Ovary (tissue), 9 donors: ENCODE results near the gene MGAT5. TPM values are rescaled to one million over a fixed set of nuclear protein-coding genes. Genes with fewer than 3 reads are reported as not detected.

ENCODE experiments used
- DNase-seq, 5 donors: peaks; one replicate each; pipeline ENCODE4 v3.0.0-alpha.2; 2019 to 2020
- H3K27ac ChIP-seq, 2 donors: fragments of 200-600 bp; one replicate each; pipeline versions ENCODE4 v1.5.1 to v1.8.0; 2019 to 2022
- H3K27me3 ChIP-seq: fragments of 200-600 bp; one replicate; pipeline ENCODE4 v1.8.0; 2022
- H3K36me3 ChIP-seq: fragments of 200-600 bp; sonication (generic); one replicate; pipeline ENCODE4 v1.5.1; 2019
- H3K4me1 ChIP-seq: one replicate; pipeline ENCODE4 v1.8.1; 2013; ENCODE audit warnings: mild to moderate bottlenecking, moderate library complexity; ENCODE audit not compliant: insufficient read depth
- H3K4me3 ChIP-seq: fragments of 200-600 bp; sonication (generic); one replicate; pipeline ENCODE4 v1.5.1; 2017
- H3K9me3 ChIP-seq, 2 donors: fragments of 200-600 bp in 1 of 2; sonication (generic) in 1 of 2; one replicate each; pipeline versions ENCODE4 v1.5.1 to v1.8.1; 2013 to 2019; ENCODE audit warnings: mild to moderate bottlenecking in 1 of 2, moderate library complexity in 1 of 2
- EP300 ChIP-seq: sonication (generic); formaldehyde crosslinking; IDR thresholded peaks from one replicate; pipeline ENCODE4 v1.6.1; 2017; ENCODE audit warnings: antibody characterized with exemption
- POLR2A ChIP-seq: fragments of 450-650 bp; IDR thresholded peaks from one replicate; pipeline ENCODE4 v1.6.1; 2017; ENCODE audit warnings: antibody characterized with exemption, mild to moderate bottlenecking, moderate library complexity
- WGBS, 3 donors: extraction: QIAGEN DNeasy Blood & Tissue Kit in 1 of 3; methylation state at CpG; one replicate each; pipeline versions ENCODE4 v1.1.5 to v1.1.7; 2013 to 2017; 5-methylcytosine and 5-hydroxymethylcytosine counted together
- intact Hi-C, 4 donors: fragments of 100-400 bp; cut with DNase I; formaldehyde crosslinking; loops; one replicate each; pipeline versions ENCODE4 v1.11.0 to v1.15.1; 2022 to 2023
- polyA plus RNA-seq, 2 donors: library from polyadenylated mRNA; stranded (reverse); fragments of 200-250 nt in 1 of 2; fragments of 350-450 nt in 1 of 2; fragmentation: Illumina TruSeq in 1 of 2; extraction: RNeasy Lipid Tissue Mini Kit (QIAGEN cat#74804) in 1 of 2; gene quantifications; one replicate each; pipeline ENCODE4 v1.2.3, GENCODE V29; 2013 to 2014
- total RNA-seq, 7 donors: library from RNA; depleted of rRNA in 2 of 7; stranded (reverse); fragments of >200 nt in 2 of 7; fragmentation: NEBNext Ultra II Directional in 3 of 7; extraction: Animal tissue kit (Norgen Biotek cat#: 25700) in 3 of 7; gene quantifications; one replicate each; pipeline versions ENCODE4 v1.1.0 to v1.2.4, GENCODE V29; 2016 to 2023
- TF ChIP-seq, protein P1 (sequence below), 3 donors: fragments of 450-650 bp in 2 of 3; fragments of 200-600 bp in 1 of 3; IDR thresholded peaks; one replicate each; pipeline versions ENCODE4 v1.5.1 to v1.8.0; 2016 to 2022; ENCODE audit warnings: antibody characterized with exemption in 3 of 3, mild to moderate bottlenecking in 1 of 3
- donor health status: DM: no; HTN: no; CAD: no; lungs with moderate emphysema.
- donor health status: DM: no; HTN: no; CAD: no.
- donor health status: Bipolar disorder and iron deficiency.
- donor health status: DM: yes; HTN: yes; CAD: no.
- donor health status: DM: no; HTN: no; CAD: no.
- donor health status: DM: yes; HTN: yes; CAD: no.

Gene MGAT5
- total and polyA plus RNA-seq, 9 donors: 11.3 to 61.2 (median 32.4) TPM

DNA sequence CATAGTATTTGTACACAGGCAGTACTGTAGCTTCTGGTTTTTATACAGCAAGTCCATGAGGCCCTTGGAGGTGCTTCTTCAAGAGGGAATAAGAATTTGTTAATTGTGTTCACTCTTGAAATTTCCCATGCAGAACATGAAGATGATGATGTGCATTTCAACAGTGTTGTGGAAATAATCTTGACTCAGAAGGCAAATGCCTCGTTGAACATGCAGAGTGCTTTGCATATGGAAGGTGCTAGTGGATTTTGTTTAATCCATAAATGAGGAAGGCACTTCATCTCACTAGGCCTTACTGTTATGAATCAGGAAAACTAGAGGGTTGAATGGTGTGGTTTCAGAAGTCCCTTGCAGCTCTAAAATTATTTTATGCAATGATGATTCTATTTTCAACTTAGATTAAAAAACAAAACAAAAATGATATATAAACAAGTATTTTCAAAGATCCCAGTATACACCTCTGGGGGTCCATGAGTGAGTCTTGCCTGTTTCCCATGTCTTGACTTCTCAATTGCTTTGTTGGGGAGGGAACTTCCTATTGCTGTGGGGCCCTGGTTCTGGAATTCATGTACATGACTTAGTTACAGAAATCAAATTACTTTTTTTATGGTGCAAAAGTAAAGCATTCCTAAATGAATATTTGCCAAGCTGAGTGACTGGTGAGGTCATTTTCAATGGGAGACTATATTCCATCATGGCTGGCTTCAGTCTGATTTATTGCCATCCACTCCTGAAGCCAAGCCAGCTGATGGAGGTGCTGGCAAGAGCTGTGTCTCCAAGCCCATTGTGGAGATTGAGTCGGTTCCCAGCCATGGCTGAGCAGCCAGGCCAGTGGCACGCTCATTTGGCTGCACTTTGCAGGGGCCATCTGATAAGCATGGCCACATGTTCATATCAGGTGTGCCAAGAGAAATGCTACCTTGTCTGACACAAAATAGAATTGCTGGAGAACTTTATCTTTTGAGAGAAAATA is 56.5 kb downstream of the MGAT5 start:
- no peak for DNase-seq
- H3K27ac ChIP-seq: no peak overlapping the region
- intact Hi-C loops: no loop called here
- H3K4me1 ChIP-seq: peaks cover 6% of the 10 kb centered on the region
- H3K4me3 ChIP-seq: no peak overlapping the region
- H3K36me3 ChIP-seq: no peaks in the 10 kb centered on the region
- H3K27me3 ChIP-seq: no peaks in the 10 kb centered on the region
- 83 to 87% (median 85%) methylated on average over 3 of the region's 3 CpGs for whole genome bisulfite sequencing, 3 donors
- H3K9me3 ChIP-seq: no peaks in the 10 kb centered on the region
- TF ChIP-seq EP300 (no peak), POLR2A (no peak)
- TF ChIP-seq, protein P1, sequence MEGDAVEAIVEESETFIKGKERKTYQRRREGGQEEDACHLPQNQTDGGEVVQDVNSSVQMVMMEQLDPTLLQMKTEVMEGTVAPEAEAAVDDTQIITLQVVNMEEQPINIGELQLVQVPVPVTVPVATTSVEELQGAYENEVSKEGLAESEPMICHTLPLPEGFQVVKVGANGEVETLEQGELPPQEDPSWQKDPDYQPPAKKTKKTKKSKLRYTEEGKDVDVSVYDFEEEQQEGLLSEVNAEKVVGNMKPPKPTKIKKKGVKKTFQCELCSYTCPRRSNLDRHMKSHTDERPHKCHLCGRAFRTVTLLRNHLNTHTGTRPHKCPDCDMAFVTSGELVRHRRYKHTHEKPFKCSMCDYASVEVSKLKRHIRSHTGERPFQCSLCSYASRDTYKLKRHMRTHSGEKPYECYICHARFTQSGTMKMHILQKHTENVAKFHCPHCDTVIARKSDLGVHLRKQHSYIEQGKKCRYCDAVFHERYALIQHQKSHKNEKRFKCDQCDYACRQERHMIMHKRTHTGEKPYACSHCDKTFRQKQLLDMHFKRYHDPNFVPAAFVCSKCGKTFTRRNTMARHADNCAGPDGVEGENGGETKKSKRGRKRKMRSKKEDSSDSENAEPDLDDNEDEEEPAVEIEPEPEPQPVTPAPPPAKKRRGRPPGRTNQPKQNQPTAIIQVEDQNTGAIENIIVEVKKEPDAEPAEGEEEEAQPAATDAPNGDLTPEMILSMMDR (IDR thresholded peaks at IDR 0.05): no peak

DNA sequence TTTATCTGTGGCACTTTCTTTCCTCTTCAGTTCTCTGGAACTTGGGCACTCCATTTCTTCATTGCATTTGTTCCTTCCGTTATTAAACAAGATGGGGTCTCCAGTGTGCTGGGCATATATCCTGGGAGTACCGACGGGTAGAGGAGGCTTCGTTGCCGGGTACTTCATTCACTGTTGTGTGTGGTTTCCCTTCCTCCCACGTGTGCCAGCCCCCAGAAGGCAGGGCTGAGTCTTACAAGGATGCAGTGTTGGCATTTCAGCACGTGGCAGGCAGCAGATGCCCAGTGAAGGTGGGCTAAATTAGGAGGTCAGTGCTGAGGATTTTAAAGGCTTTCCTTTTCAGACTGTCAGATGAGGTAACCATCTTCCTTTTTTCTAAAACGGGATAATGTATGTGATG is 58.6 kb downstream of the MGAT5 start:
- Histone ChIP-seq H3K27ac (no peak overlapping the region), H3K27me3 (no peaks in the 10 kb centered on the region), H3K4me1 (peaks cover 6% of the 10 kb centered on the region), H3K9me3 (no peaks in the 10 kb centered on the region), H3K4me3 (no peak overlapping the region), H3K36me3 (no peaks in the 10 kb centered on the region)
- no peak for DNase-seq
- 75 to 79% (median 76%) methylated on average over 8 of the region's 8 CpGs for WGBS, 3 donors
- TF ChIP-seq POLR2A: no peak
- TF ChIP-seq EP300: no peak
- TF ChIP-seq, protein P1 (IDR thresholded peaks at IDR 0.05): no peak
- intact Hi-C loops: no loop called here

- Histone ChIP-seq H3K36me3 (no peaks in the 10 kb centered on the region), H3K4me3 (no peak overlapping the region), H3K27me3 (no peaks in the 10 kb centered on the region), H3K9me3 (no peaks in the 10 kb centered on the region), H3K4me1 (peaks cover 6% of the 10 kb centered on the region), H3K27ac (no peak overlapping the region)
- intact Hi-C loops: no loop called here
- WGBS, 3 donors: 58 to 60% (median 59%) methylated on average over 4 of the region's 4 CpGs
- no peak for DNase-seq
- TF ChIP-seq, protein P1 (IDR thresholded peaks at IDR 0.05): no peak
- TF ChIP-seq EP300 (no peak), POLR2A (no peak)
These were observed 60.3 kb downstream of the MGAT5 start for GRCh38 chr2:134314202-134314601.

- H3K27me3 ChIP-seq: no peaks in the 10 kb centered on the region
- no peak overlapping the region for H3K4me3 ChIP-seq
- H3K4me1 ChIP-seq: peaks cover 6% of the 10 kb centered on the region
- no peak for DNase-seq
- H3K36me3 ChIP-seq: no peaks in the 10 kb centered on the region
- intact Hi-C loops: no loop called here
- no peaks in the 10 kb centered on the region for H3K9me3 ChIP-seq
- 18 to 38% (median 29%) methylated on average over 5 of the region's 5 CpGs for WGBS, 3 donors
- TF ChIP-seq, protein P1 (IDR thresholded peaks at IDR 0.05): no peak
- no peak for TF ChIP-seq EP300
- TF ChIP-seq POLR2A: no peak
- no peak overlapping the region for H3K27ac ChIP-seq
These were observed 61.0 kb downstream of the MGAT5 start for GRCh38 chr2:134314681-134315368.
